Fibroblast of villous mesenchyme (primary cell): ENCODE results near the gene REX1BD. TPM values are rescaled to one million over a fixed set of nuclear protein-coding genes. Genes with fewer than 3 reads are reported as not detected.

Experiments
- DNase-seq: peaks from one replicate; pipeline ENCODE4 v3.0.0-alpha.2; 2010; ENCODE audit warnings: low read depth
- H3K4me3 ChIP-seq: 2 replicates; pipeline ENCODE4 v1.5.1; 2011; ENCODE audit warnings: low read depth, mild to moderate bottlenecking, low read length
- CTCF ChIP-seq: IDR thresholded peaks from 2 replicates; pipeline ENCODE4 v1.5.1; 2012; ENCODE audit warnings: low read depth, mild to moderate bottlenecking, low read length; ENCODE audit not compliant: insufficient read depth
- total RNA-seq: library from RNA; depleted of rRNA; stranded (reverse); fragments of >200 nt; gene quantifications from 2 replicates; pipeline ENCODE4 v1.2.3, GENCODE V29; 2012

REX1BD gene
- total RNA-seq, 1 donor = 27.6 TPM

GRCh38 chr19:18634612-18635297 lies 46.2 kb downstream of the REX1BD start:
- no peak for TF ChIP-seq CTCF
- DNase-seq = no peak
- no peak overlapping the region for H3K4me3 ChIP-seq

- DNase-seq = no peak
- TF ChIP-seq CTCF = no peak
- H3K4me3 ChIP-seq = no peak overlapping the region
Measured at GRCh38 chr19:18635831-18636182, 47.2 kb downstream of the REX1BD start.

GRCh38 chr19:18636183-18636968 lies 47.8 kb downstream of the REX1BD start:
- peak overlapping the region; percentile 85 for H3K4me3 ChIP-seq
- DNase-seq = peak; percentile 97
- TF ChIP-seq CTCF = no peak

- H3K4me3 ChIP-seq = peak within 1 kb of the TSS; percentile 85
- DNase-seq = no peak
- no peak for TF ChIP-seq CTCF
Measured at GRCh38 chr19:18636969-18637629, 48.5 kb downstream of the REX1BD start, which contains the start of gene KLHL26. TSS of gene KLHL26 (plus strand) at chr19:18637028. CDS start at chr19:18637055, 27 bp downstream.

GRCh38 chr19:18637673-18638630 lies 49.4 kb downstream of the REX1BD start:
- H3K4me3 ChIP-seq = peak overlapping the region; percentile 85
- no peak for DNase-seq
- TF ChIP-seq CTCF = no peak

GRCh38 chr19:18639706-18640243 lies 51.2 kb downstream of the REX1BD start:
- DNase-seq = peak; percentile 74
- TF ChIP-seq CTCF = no peak
- no peak overlapping the region for H3K4me3 ChIP-seq
